Neuronal stem cell (in vitro differentiated cells): Measurements from ENCODE around the gene CD300H.
"Not testable (repeated sequence)": the region's sequence is repeated elsewhere in the genome, so short reads cannot be mapped to it uniquely, and the experiment has no call there.

ENCODE experiments used
- DNase-seq: peaks from one replicate; pipeline ENCODE4 v3.0.0-alpha.2; 2013; ENCODE audit warnings: low spot score
- H2AFZ ChIP-seq: one replicate; pipeline ENCODE4 v1.6.1; 2013; ENCODE audit warnings: mild to moderate bottlenecking, low read length, inconsistent platforms
- H2AK5ac ChIP-seq: 2 replicates; pipeline ENCODE4 v1.6.1; 2013; ENCODE audit warnings: low read depth, mild to moderate bottlenecking, inconsistent platforms, low read length, moderate library complexity, mixed read lengths
- H2BK120ac ChIP-seq: 2 replicates; pipeline ENCODE4 v1.6.1; 2013; ENCODE audit warnings: low read depth, mild to moderate bottlenecking, inconsistent platforms, low read length, moderate library complexity, mixed read lengths
- H2BK12ac ChIP-seq: one replicate; pipeline ENCODE4 v1.6.1; 2013; ENCODE audit warnings: low read length, inconsistent platforms
- H2BK15ac ChIP-seq: 2 replicates; pipeline ENCODE4 v1.6.1; 2013; ENCODE audit warnings: mild to moderate bottlenecking, low read length, inconsistent platforms, mixed read lengths
- H2BK5ac ChIP-seq: one replicate; pipeline ENCODE4 v1.6.1; 2013; ENCODE audit warnings: inconsistent platforms, mild to moderate bottlenecking, low read length, moderate library complexity
- H3K14ac ChIP-seq: one replicate; pipeline ENCODE4 v1.6.1; 2013; ENCODE audit warnings: low read length, inconsistent platforms
- H3K18ac ChIP-seq: 2 replicates; pipeline ENCODE4 v1.6.1; 2013; ENCODE audit warnings: low read length, inconsistent platforms
- H3K23ac ChIP-seq: 2 replicates; pipeline ENCODE4 v1.6.1; 2013; ENCODE audit warnings: low read depth, mild to moderate bottlenecking, mixed read lengths, low read length, inconsistent platforms; ENCODE audit not compliant: poor library complexity
- H3K27ac ChIP-seq: replicated peaks from 3 replicates; pipeline ENCODE4 v1.5.1; 2013; ENCODE audit warnings: low read length, inconsistent platforms
- H3K27me3 ChIP-seq, 3 experiments: 2 replicates each; pipeline ENCODE4 v1.6.1; 2013; ENCODE audit warnings: low read length in 3 of 3, mild to moderate bottlenecking in 2 of 3, inconsistent platforms in 1 of 3, low read depth in 1 of 3, mixed read lengths in 1 of 3, moderate library complexity in 1 of 3; ENCODE audit not compliant: control insufficient read depth in 3 of 3, insufficient read depth in 3 of 3
- H3K36me3 ChIP-seq, 2 donors: replicated peaks in 1 of 2; 2 replicates each; pipeline ENCODE4 v1.6.1; 2013; ENCODE audit warnings: low read length in 2 of 2; ENCODE audit not compliant: control insufficient read depth in 2 of 2, insufficient read depth in 2 of 2
- H3K4ac ChIP-seq: 2 replicates; pipeline ENCODE4 v1.6.1; 2013; ENCODE audit warnings: inconsistent platforms, mild to moderate bottlenecking, low read length, moderate library complexity
- H3K4me1 ChIP-seq, 2 donors: 1 replicate in 1 of 2; 2 replicates in 1 of 2; pipeline ENCODE4 v1.6.1; 2013; ENCODE audit warnings: low read length in 2 of 2, low read depth in 1 of 2; ENCODE audit not compliant: control insufficient read depth in 2 of 2, insufficient read depth in 1 of 2
- H3K4me2 ChIP-seq: one replicate; pipeline ENCODE4 v1.6.1; 2013; ENCODE audit warnings: mild to moderate bottlenecking, low read length, inconsistent platforms; ENCODE audit not compliant: insufficient read depth, poor library complexity, severe bottlenecking
- H3K4me3 ChIP-seq, 2 donors: 2 replicates each; pipeline ENCODE4 v1.5.1; 2013; ENCODE audit warnings: low read length in 2 of 2, mild to moderate bottlenecking in 2 of 2, inconsistent platforms in 1 of 2, moderate library complexity in 1 of 2
- H3K79me1 ChIP-seq: one replicate; pipeline ENCODE4 v1.6.1; 2013; ENCODE audit warnings: low read depth, mild to moderate bottlenecking, inconsistent platforms, low read length, moderate library complexity
- H3K9ac ChIP-seq: one replicate; pipeline ENCODE4 v1.6.1; 2013; ENCODE audit warnings: mild to moderate bottlenecking, low read depth, low read length, inconsistent platforms; ENCODE audit not compliant: poor library complexity
- H3K9me3 ChIP-seq, 2 donors: replicated peaks in 1 of 2; 2 replicates each; pipeline versions ENCODE3 to v1.6.1; 2013; ENCODE audit warnings: low read length in 2 of 2, mild to moderate bottlenecking in 2 of 2, inconsistent platforms in 1 of 2, low read depth in 1 of 2, mixed read lengths in 1 of 2, moderate library complexity in 1 of 2; ENCODE audit not compliant: control insufficient read depth in 2 of 2, insufficient read depth in 1 of 2
- H4K8ac ChIP-seq: one replicate; pipeline ENCODE4 v1.6.1; 2013; ENCODE audit warnings: low read depth, mild to moderate bottlenecking, inconsistent platforms, low read length, moderate library complexity
- H4K91ac ChIP-seq: one replicate; pipeline ENCODE4 v1.6.1; 2013; ENCODE audit warnings: low read length, low read depth, mild to moderate bottlenecking, inconsistent platforms; ENCODE audit not compliant: poor library complexity
- WGBS, 2 donors: extraction: QIAGEN DNeasy Blood & Tissue Kit; methylation state at CpG; one replicate each; pipeline ENCODE4 v1.1.7; 2013; ENCODE audit warnings: missing lambda C conversion rate in 2 of 2, mixed read lengths in 1 of 2; ENCODE audit not compliant: insufficient read length in 2 of 2, insufficient replicate concordance in 1 of 2; ENCODE audit errors: extremely low coverage in 2 of 2; 5-methylcytosine and 5-hydroxymethylcytosine counted together

Gene CD300H

DNA sequence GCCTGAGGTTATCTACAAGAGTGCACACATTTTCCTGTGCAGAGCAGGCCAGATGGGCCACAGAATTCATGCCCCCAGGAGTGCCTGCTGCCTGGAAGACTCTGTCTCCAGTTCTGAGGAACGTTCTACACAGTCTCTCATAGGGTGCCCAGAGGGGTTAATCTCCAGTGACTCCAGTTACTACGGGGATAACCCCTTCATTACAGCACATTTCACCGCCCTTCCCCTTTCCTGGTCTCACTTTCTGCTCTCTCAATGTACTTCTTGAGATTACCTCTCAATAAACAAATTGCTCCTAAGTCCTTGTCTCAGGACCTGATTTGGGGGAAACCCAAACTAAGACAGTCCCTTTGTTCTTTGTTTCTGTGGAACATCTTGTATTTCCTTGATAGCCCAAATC, 5.7 kb downstream of the CD300H start:
- Histone ChIP-seq H3K79me1 (no peaks in the 10 kb centered on the region), H4K91ac (no peak overlapping the region), H3K18ac (no peak overlapping the region), H3K4me2 (no peak overlapping the region), H2AFZ (no peak overlapping the region), H2BK5ac (no peak overlapping the region), H2BK15ac (no peak overlapping the region), H3K27me3 (no peaks in the 10 kb centered on the region), H2BK12ac (no peak overlapping the region), H3K27ac (no peak overlapping the region), H3K36me3 (no peaks in the 10 kb centered on the region), H2BK120ac (no peak overlapping the region), H2AK5ac (no peak overlapping the region), H4K8ac (no peak overlapping the region), H3K9ac (no peak overlapping the region), H3K4me3 (no peak overlapping the region), H3K9me3 (peaks cover 0 to 2% of the 10 kb centered on the region in 2 donors), H3K14ac (no peak overlapping the region), H3K23ac (no peak overlapping the region), H3K4ac (no peak overlapping the region), H3K4me1 (peaks cover 0 to 1% of the 10 kb centered on the region in 2 donors)
- no CpG with 5 or more reads among the region's 3 CpGs for WGBS, 2 donors
- no peak for DNase-seq

DNA sequence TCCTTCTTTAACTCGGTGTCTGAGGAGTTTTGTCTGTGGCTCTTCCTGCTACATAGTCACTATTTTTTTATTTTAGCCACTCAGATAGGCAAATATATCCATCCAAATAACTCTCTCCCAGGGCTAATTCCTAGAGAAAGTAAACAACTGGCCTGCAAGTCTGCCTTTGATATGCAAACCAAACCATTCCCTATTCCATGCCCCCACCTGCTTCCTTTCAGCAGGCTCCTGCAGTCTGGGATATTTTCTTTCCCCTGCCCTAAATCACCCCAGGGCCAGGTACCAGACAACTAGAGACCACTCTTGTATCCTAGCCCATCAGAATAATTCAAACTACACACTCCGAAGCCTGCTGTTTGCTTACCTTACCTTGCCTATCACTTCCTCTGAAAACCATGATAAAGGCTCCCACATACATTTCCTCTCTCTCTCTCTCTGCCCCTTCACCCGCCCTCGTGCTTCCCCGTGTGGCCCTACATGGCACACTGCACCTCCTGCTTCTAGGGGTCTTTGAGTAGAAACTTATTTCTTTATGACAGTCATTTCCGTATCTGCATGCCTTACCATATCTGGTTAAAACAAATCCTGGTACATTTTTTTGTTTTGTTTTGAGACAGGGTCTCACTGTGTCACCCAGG, 8.3 kb downstream of the CD300H start:
- no peak overlapping the region for H3K4me2 ChIP-seq
- H3K36me3 ChIP-seq = no peaks in the 10 kb centered on the region
- H3K4me1 ChIP-seq = no peaks in the 10 kb centered on the region
- H3K4me3 ChIP-seq = no peak overlapping the region
- H3K9ac ChIP-seq = no peak overlapping the region
- H2BK15ac ChIP-seq = no peak overlapping the region
- peaks cover 0 to 2% of the 10 kb centered on the region in 2 donors for H3K9me3 ChIP-seq
- no peak overlapping the region for H4K8ac ChIP-seq
- no peaks in the 10 kb centered on the region for H3K79me1 ChIP-seq
- no CpG with 5 or more reads among the region's 6 CpGs for WGBS, 2 donors
- no peak overlapping the region for H3K4ac ChIP-seq
- no peak overlapping the region for H2BK5ac ChIP-seq
- no peak overlapping the region for H2AK5ac ChIP-seq
- no peak overlapping the region for H3K27ac ChIP-seq
- no peak for DNase-seq
- H3K18ac ChIP-seq = no peak overlapping the region
- H3K23ac ChIP-seq = no peak overlapping the region
- H4K91ac ChIP-seq = no peak overlapping the region
- no peak overlapping the region for H3K14ac ChIP-seq
- peaks cover 0 to 4% (median 0%) of the 10 kb centered on the region in 3 experiments for H3K27me3 ChIP-seq
- no peak overlapping the region for H2BK120ac ChIP-seq
- no peak overlapping the region for H2AFZ ChIP-seq
- no peak overlapping the region for H2BK12ac ChIP-seq

DNA sequence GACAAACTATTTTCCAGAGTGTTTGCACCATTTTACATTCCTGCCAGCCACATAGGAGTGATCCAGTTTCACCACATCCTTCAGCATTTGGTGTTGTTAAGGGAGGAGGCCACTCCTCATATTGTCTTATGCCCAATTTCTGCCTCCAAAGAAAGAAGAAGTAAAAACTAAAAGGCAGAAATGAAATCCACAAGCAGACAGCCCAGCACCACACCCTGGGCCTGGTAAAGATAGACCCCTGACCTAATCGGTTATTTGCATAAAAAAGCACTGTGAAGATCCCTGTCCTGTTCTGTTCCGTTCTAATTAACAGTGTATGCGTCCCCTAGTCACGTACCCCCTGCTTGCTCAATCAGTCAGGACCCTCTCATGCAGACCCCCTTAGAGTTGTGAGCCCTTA, 8.9 kb downstream of the CD300H start:
- not testable (repeated sequence) for H3K4me2 ChIP-seq, H3K14ac ChIP-seq, H3K27ac ChIP-seq, H3K4ac ChIP-seq, H3K36me3 ChIP-seq, H2AK5ac ChIP-seq, H3K79me1 ChIP-seq, H2BK12ac ChIP-seq, H4K8ac ChIP-seq, H2BK15ac ChIP-seq, H2AFZ ChIP-seq, H2BK120ac ChIP-seq, H2BK5ac ChIP-seq, H3K9ac ChIP-seq, H4K91ac ChIP-seq, H3K4me3 ChIP-seq, H3K4me1 ChIP-seq, H3K18ac ChIP-seq, H3K9me3 ChIP-seq, H3K27me3 ChIP-seq, H3K23ac ChIP-seq, DNase-seq
- no CpG with 5 or more reads among the region's 4 CpGs for WGBS, 2 donors

DNA sequence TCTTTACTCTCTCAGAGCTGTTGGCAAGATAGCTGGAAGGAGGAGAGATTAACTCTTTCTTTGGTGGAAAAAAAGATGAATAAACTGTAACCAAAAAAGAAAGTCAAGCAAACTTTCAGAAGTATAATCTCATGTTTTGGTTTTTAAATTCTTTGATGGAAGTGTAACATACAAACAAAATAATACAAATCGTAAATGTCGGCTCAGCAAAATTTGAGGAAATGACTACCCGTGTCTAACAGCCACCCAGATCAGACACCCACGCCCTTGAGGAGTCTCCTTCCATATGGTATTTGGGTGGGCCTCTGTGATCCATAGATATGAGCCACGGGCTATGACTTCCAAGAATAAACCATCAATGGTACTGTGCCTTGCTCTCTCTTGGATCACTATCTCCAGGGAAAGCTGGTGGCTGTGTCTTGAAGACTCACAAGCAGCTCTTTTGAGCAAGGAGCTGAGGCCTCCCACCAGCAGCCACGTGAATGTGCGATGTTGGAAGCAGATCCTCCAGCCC, 11.8 kb downstream of the CD300H start:
- H3K79me1 ChIP-seq = no peaks in the 10 kb centered on the region
- H3K27ac ChIP-seq = no peak overlapping the region
- peaks cover 0 to 4% (median 0%) of the 10 kb centered on the region in 3 experiments for H3K27me3 ChIP-seq
- H3K4ac ChIP-seq = no peak overlapping the region
- no peak overlapping the region for H2BK12ac ChIP-seq
- H3K9me3 ChIP-seq = no peaks in the 10 kb centered on the region
- no peak overlapping the region for H2BK120ac ChIP-seq
- no peak overlapping the region for H2AFZ ChIP-seq
- no peak overlapping the region for H4K91ac ChIP-seq
- no peak overlapping the region for H4K8ac ChIP-seq
- WGBS, 2 donors = no CpG with 5 or more reads among the region's 7 CpGs
- no peak overlapping the region for H2BK15ac ChIP-seq
- DNase-seq = no peak
- no peak overlapping the region for H3K4me2 ChIP-seq
- no peak overlapping the region for H2BK5ac ChIP-seq
- H3K4me1 ChIP-seq = peaks cover 0 to 3% of the 10 kb centered on the region in 2 donors
- no peak overlapping the region for H3K18ac ChIP-seq
- H3K23ac ChIP-seq = no peak overlapping the region
- no peaks in the 10 kb centered on the region for H3K36me3 ChIP-seq
- H3K9ac ChIP-seq = no peak overlapping the region
- no peak overlapping the region for H2AK5ac ChIP-seq
- no peak overlapping the region for H3K4me3 ChIP-seq
- H3K14ac ChIP-seq = no peak overlapping the region
